OCI-LY7 (cell line): Measurements from ENCODE around the gene DNAH17. TPM values are rescaled to one million over a fixed set of nuclear protein-coding genes. Genes with fewer than 3 reads are reported as not detected.

Experiments
- BruUV-seq: library from RNA; stranded (reverse); fragments of 400-500 nt; replicated peaks from 2 replicates; lab custom pipeline; 2021; lab: Mats Ljungman, UMichigan
- CTCF ChIA-PET: fragments of 300-600 bp; sonication (Branson Sonifier 250); formaldehyde crosslinking; loops from one replicate; lab custom pipeline; 2022; ENCODE audit warnings: antibody characterized with exemption; ENCODE audit not compliant: unreplicated experiment; lab: Charles Lee
- POLR2A ChIA-PET: fragments of 300-600 bp; sonication (Branson Sonifier 250); formaldehyde crosslinking; loops from one replicate; lab custom pipeline; 2022; ENCODE audit warnings: antibody characterized with exemption; lab: Charles Lee
- DNase-seq: peaks from one replicate; pipeline ENCODE4 v3.0.0-alpha.2; 2015; ENCODE audit warnings: low spot score
- H2AFZ ChIP-seq: fragments of 200-600 bp; sonication (generic), shearing (Covaris generic); 2 replicates; pipeline ENCODE4 v1.6.1; 2014; ENCODE audit warnings: mild to moderate bottlenecking, antibody characterized with exemption, low read length, moderate library complexity
- H3K27ac ChIP-seq: fragments of 200-600 bp; sonication (generic); 2 replicates; pipeline ENCODE4 v1.5.1; 2014; ENCODE audit warnings: mixed run types, low read depth, mild to moderate bottlenecking, moderate library complexity, low read length, inconsistent platforms; ENCODE audit not compliant: poor library complexity, severe bottlenecking
- H3K36me3 ChIP-seq: fragments of 200-600 bp; sonication (generic); 2 replicates; pipeline ENCODE4 v1.6.1; 2014; ENCODE audit warnings: mild to moderate bottlenecking, antibody characterized with exemption, low read length, moderate library complexity, mixed read lengths; ENCODE audit not compliant: insufficient read depth
- H3K4me1 ChIP-seq: fragments of 200-600 bp; sonication (generic); 2 replicates; pipeline ENCODE4 v1.5.1; 2014; ENCODE audit warnings: mild to moderate bottlenecking, low read length; ENCODE audit not compliant: insufficient read depth, poor library complexity, severe bottlenecking
- H3K4me2 ChIP-seq: fragments of 200-600 bp; sonication (generic); 2 replicates; pipeline ENCODE4 v1.6.1; 2014; ENCODE audit warnings: mild to moderate bottlenecking, low read length
- H3K4me3 ChIP-seq: fragments of 200-600 bp; sonication (generic); 2 replicates; pipeline ENCODE4 v1.5.1; 2014; ENCODE audit warnings: mild to moderate bottlenecking, low read depth, low read length; ENCODE audit not compliant: poor library complexity, severe bottlenecking
- H3K79me2 ChIP-seq: fragments of 200-600 bp; sonication (generic); 2 replicates; pipeline ENCODE4 v1.6.1; 2016; ENCODE audit warnings: low read depth, mild to moderate bottlenecking, low read length, moderate library complexity, mixed read lengths; ENCODE audit not compliant: insufficient read depth
- H3K9me2 ChIP-seq: fragments of 200-600 bp; sonication (generic); 2 replicates; pipeline ENCODE4 v1.6.1; 2016; ENCODE audit warnings: mild to moderate bottlenecking, low read length, mixed read lengths; ENCODE audit not compliant: insufficient read depth
- H3K9me3 ChIP-seq: fragments of 200-600 bp; sonication (generic); 2 replicates; pipeline ENCODE4 v1.6.1; 2014; ENCODE audit warnings: mild to moderate bottlenecking, mixed run types, low read length, mixed read lengths
- H4K20me1 ChIP-seq: fragments of 200-600 bp; sonication (generic); 2 replicates; pipeline ENCODE4 v1.6.1; 2014; ENCODE audit warnings: mild to moderate bottlenecking, antibody characterized with exemption, low read length, moderate library complexity, mixed read lengths; ENCODE audit not compliant: insufficient read depth
- EZH2phosphoT487 ChIP-seq: fragments of 200-600 bp; sonication (generic); IDR thresholded peaks from 2 replicates; pipeline ENCODE4 v1.6.1; 2018; ENCODE audit warnings: low read depth, borderline replicate concordance, mild to moderate bottlenecking, mixed run types, antibody characterized with exemption, low read length, moderate library complexity, mixed read lengths
- intact Hi-C: fragments of 100-400 bp; cut with micrococcal nuclease; formaldehyde crosslinking; loops from one replicate; pipeline ENCODE4 v1.10.0; 2022; ENCODE audit not compliant: unreplicated experiment
- total RNA-seq, 2 experiments: library from RNA; depleted of rRNA in 1 of 2; stranded (reverse); fragments of >200 nt in 1 of 2; shearing (Covaris generic) in 1 of 2; gene quantifications; 2 replicates each; pipeline ENCODE4 v1.2.3, GENCODE V29; 2014 to 2022
- TF ChIP-seq, protein P1 (sequence below): fragments of 200-600 bp; sonication (generic); conservative IDR thresholded peaks from 2 replicates; pipeline ENCODE4 v1.5.1; 2014; ENCODE audit warnings: mild to moderate bottlenecking, antibody characterized with exemption, low read length, moderate library complexity, mixed read lengths

The DNAH17 gene
- total RNA-seq, 2 experiments from 2014 or later: 0.89 to 1.1 TPM

DNA sequence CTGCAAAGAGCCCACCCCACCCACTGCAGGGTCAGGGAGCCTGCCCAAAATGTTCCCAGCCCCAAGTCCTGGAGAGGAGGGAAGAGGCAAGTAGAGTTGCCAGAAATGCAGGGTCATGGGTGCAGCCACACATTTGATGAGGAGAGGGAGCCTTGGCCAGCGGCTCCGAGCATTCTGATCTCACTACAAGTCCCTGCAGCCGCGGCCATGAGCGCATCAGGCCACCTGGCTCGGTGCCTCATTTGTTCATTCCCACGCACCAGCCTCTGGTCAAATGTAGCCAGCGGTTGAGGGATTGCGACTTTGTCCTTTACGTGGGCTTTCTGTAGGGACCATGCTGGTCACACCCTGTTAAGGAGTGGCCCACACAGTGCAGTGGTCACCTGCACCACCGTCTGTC lies 150.1 kb downstream of the DNAH17 start:
- Histone ChIP-seq H3K27ac (no peak overlapping the region), H3K4me1 (no peaks in the 10 kb centered on the region), H2AFZ (no peak overlapping the region), H3K36me3 (peaks cover 43% of the 10 kb centered on the region; the same call in 1 of the 2 replicates), H3K4me2 (no peak overlapping the region), H3K9me2 (no peaks in the 10 kb centered on the region), H4K20me1 (no peaks in the 10 kb centered on the region), H3K4me3 (no peak overlapping the region), H3K79me2 (no peaks in the 10 kb centered on the region), H3K9me3 (no peaks in the 10 kb centered on the region)
- ChIA-PET CTCF (no interaction called here), POLR2A (no interaction called here)
- no TSS peak for BruUV-seq
- intact Hi-C loops: no loop called here
- no peak for DNase-seq
- TF ChIP-seq, protein P1, sequence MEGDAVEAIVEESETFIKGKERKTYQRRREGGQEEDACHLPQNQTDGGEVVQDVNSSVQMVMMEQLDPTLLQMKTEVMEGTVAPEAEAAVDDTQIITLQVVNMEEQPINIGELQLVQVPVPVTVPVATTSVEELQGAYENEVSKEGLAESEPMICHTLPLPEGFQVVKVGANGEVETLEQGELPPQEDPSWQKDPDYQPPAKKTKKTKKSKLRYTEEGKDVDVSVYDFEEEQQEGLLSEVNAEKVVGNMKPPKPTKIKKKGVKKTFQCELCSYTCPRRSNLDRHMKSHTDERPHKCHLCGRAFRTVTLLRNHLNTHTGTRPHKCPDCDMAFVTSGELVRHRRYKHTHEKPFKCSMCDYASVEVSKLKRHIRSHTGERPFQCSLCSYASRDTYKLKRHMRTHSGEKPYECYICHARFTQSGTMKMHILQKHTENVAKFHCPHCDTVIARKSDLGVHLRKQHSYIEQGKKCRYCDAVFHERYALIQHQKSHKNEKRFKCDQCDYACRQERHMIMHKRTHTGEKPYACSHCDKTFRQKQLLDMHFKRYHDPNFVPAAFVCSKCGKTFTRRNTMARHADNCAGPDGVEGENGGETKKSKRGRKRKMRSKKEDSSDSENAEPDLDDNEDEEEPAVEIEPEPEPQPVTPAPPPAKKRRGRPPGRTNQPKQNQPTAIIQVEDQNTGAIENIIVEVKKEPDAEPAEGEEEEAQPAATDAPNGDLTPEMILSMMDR: no peak
- no peak for TF ChIP-seq EZH2phosphoT487

GRCh38 chr17:78426293-78426879 lies 150.8 kb downstream of the DNAH17 start:
- intact Hi-C loops: no loop called here
- Histone ChIP-seq H3K36me3 (peaks cover 50% of the 10 kb centered on the region; the same call in 1 of the 2 replicates), H3K4me3 (no peak overlapping the region), H3K27ac (no peak overlapping the region), H3K79me2 (no peaks in the 10 kb centered on the region), H2AFZ (no peak overlapping the region), H3K4me1 (no peaks in the 10 kb centered on the region), H3K9me2 (no peaks in the 10 kb centered on the region), H3K4me2 (no peak overlapping the region), H4K20me1 (no peaks in the 10 kb centered on the region), H3K9me3 (no peaks in the 10 kb centered on the region)
- no TSS peak for BruUV-seq
- DNase-seq: no peak
- POLR2A ChIA-PET: no interaction called here
- CTCF ChIA-PET: no interaction called here
- TF ChIP-seq, protein P1: no peak
- TF ChIP-seq EZH2phosphoT487: no peak

DNA sequence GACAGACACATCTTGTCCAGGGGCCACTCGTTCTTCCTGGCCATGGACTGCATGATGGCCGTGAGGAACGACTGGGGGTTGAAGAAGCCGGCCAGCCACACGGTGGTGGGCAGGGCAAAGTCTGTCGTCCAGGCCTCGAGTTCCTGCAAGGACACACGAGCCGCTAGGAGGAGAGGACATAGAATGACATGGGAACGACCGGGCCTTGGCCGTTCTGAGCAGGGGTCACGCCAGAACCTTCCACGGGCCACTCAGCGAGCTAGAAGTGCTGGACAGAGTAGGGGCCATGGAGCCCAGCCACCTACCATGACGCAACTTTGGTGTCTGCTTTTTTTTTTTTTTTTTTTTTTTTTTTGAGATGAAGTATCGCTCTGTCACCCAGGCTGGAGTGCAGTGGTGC lies 151.8 kb downstream of the DNAH17 start:
- Histone ChIP-seq H3K9me2 (no peaks in the 10 kb centered on the region), H3K4me1 (no peaks in the 10 kb centered on the region), H2AFZ (no peak overlapping the region), H4K20me1 (no peaks in the 10 kb centered on the region), H3K4me3 (no peak overlapping the region), H3K4me2 (no peak overlapping the region), H3K79me2 (no peaks in the 10 kb centered on the region), H3K27ac (no peak overlapping the region), H3K9me3 (no peaks in the 10 kb centered on the region), H3K36me3 (peaks cover 60% of the 10 kb centered on the region; the same call in 1 of the 2 replicates)
- ChIA-PET CTCF (no interaction called here), POLR2A (no interaction called here)
- TF ChIP-seq, protein P1: no peak
- TF ChIP-seq EZH2phosphoT487: no peak
- intact Hi-C loops: no loop called here
- no TSS peak for BruUV-seq
- DNase-seq: no peak
